GM10266 (cell line): ENCODE results near the gene ZNF652.

Experiments
- DNase-seq: peaks from one replicate; pipeline ENCODE4 v3.0.0; 2012; ENCODE audit errors: extremely low spot score
- CTCF ChIP-seq: IDR thresholded peaks from 2 replicates; pipeline ENCODE4 v1.5.1; 2012; ENCODE audit warnings: mild to moderate bottlenecking, low read depth; ENCODE audit not compliant: control insufficient read depth, insufficient read depth; ENCODE audit errors: missing control alignments

Gene ZNF652

GRCh38 chr17:49383060-49383459, 21.0 kb upstream of the ZNF652 start:
- no peak for DNase-seq
- TF ChIP-seq CTCF, result no peak

- no peak for DNase-seq
- no peak for TF ChIP-seq CTCF
These were observed 20.5 kb upstream of the ZNF652 start for GRCh38 chr17:49382556-49382955.

GRCh38 chr17:49381793-49382192, 19.7 kb upstream of the ZNF652 start:
- no peak for DNase-seq
- no peak for TF ChIP-seq CTCF

- no peak for DNase-seq
- TF ChIP-seq CTCF, result no peak
These were observed 19.0 kb upstream of the ZNF652 start for GRCh38 chr17:49381033-49381432.

GRCh38 chr17:49379926-49380325, 17.9 kb upstream of the ZNF652 start:
- no peak for DNase-seq
- no peak for TF ChIP-seq CTCF

- DNase-seq, result no peak
- TF ChIP-seq CTCF, result no peak
These were observed 16.3 kb upstream of the ZNF652 start for GRCh38 chr17:49378311-49378710.

GRCh38 chr17:49375544-49375943, 13.5 kb upstream of the ZNF652 start:
- no peak for DNase-seq
- TF ChIP-seq CTCF, result no peak
